A549 (cell line): ENCODE data around the gene ELAVL1. TPM values are rescaled to one million over a fixed set of nuclear protein-coding genes. Genes with fewer than 3 reads are reported as not detected.

Experiments used
- CHD2 ChIP-seq: fragments of 150-350 bp; IDR thresholded peaks from 2 replicates; pipeline ENCODE4 v1.6.1; 2014; ENCODE audit warnings: low read length; ENCODE audit not compliant: partially characterized antibody
- KDM5A ChIP-seq: fragments of 200-600 bp; sonication (generic); IDR thresholded peaks from 2 replicates; pipeline ENCODE4 v1.6.1; 2016; ENCODE audit warnings: antibody characterized with exemption, mild to moderate bottlenecking
- NR3C1 ChIP-seq: fragments of >200 bp; sonication (Bioruptor Twin); formaldehyde crosslinking; IDR thresholded peaks from 3 replicates; pipeline ENCODE4 v1.6.1; 2017
- PBX3 ChIP-seq: IDR thresholded peaks from 2 replicates; pipeline ENCODE4 v1.6.1; 2012
- polyA plus RNA-seq, 4 experiments: library from polyadenylated mRNA; depleted of rRNA in 3 of 4; stranded (reverse); fragments of >200 nt; fragmentation: RNase III in 1 of 4; extraction: RNeasy Plus Mini Kit Qiagen cat#74134 plus additional on column Dnase treatment in 1 of 4; gene quantifications; 2 replicates in 3 of 4; 3 replicates in 1 of 4; pipeline ENCODE4 v1.2.3, GENCODE V29; 2011 to 2017

Gene ELAVL1
- polyA plus RNA-seq, 2 of the 4 experiments (the other 2 are of a cell fraction) = 39.3 to 55.6 TPM

DNA sequence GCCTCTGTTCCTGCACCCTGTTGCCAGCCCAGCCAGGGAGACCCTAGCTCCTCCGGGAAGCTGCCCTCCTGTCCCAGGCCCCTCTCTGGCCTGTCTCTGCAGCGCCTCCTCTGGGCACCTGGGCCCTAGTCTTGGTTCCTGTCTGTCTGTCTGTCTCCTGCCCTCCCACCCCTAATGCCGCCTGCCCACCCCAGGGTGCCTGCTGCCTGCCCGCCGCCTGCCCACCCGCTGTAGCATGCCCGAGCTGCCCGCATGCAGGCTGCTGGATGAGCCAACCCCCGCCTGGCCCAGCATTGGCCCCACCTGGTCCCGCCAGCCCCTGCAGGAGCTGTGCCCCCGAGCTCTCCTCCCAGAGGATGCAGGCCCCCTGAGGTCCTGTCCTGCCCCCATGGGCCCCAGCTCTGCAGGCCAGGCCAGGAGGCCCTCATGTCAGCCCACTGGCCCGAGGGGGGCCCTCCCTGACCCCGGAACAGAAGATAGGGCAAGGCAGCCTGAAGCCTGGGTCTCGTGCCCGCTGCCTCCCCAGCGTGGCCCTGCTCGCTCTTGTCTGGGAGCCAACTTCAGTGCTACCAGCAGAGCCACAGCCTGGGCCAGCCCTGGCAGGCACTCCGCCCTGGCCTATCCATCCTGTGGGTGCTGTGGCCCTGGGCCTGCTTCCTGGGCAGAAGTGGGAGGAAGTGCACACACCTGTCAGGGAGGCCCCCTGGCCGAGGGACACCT lies 96.5 kb downstream of the ELAVL1 start (continued):
- TF ChIP-seq PBX3 = no peak
- no peak for TF ChIP-seq NR3C1
- no peak for TF ChIP-seq KDM5A
- no peak for TF ChIP-seq CHD2

Other genes starting within 250 kb of the ELAVL1 start
- not detected in 2 replicates for gene CLEC4M, start 242.4 kb downstream of the ELAVL1 start, polyA plus RNA-seq (2011; rRNA removed)
- gene CLEC4M, start 242.4 kb downstream of the ELAVL1 start, polyA plus RNA-seq (2017; fragmentation: RNase III; extraction: RNeasy Plus Mini Kit Qiagen cat#74134 plus additional on column Dnase treatment) = not detected in 3 replicates
- 1.1 and 1.2 TPM in 2 replicates for gene EVI5L, start 175.4 kb downstream of the ELAVL1 start, polyA plus RNA-seq (2011; rRNA removed)
- gene EVI5L, start 175.4 kb downstream of the ELAVL1 start, polyA plus RNA-seq (2017; fragmentation: RNase III; extraction: RNeasy Plus Mini Kit Qiagen cat#74134 plus additional on column Dnase treatment) = 1.2 to 2.3 TPM (median 1.8 TPM) in 3 replicates
- gene PRR36, start 131.3 kb downstream of the ELAVL1 start, polyA plus RNA-seq (2011; rRNA removed) = 0.04 and 0.05 TPM in 2 replicates
- 0.22 to 0.35 TPM (median 0.30 TPM) in 3 replicates for gene PRR36, start 131.3 kb downstream of the ELAVL1 start, polyA plus RNA-seq (2017; fragmentation: RNase III; extraction: RNeasy Plus Mini Kit Qiagen cat#74134 plus additional on column Dnase treatment)
- gene LRRC8E, start 117.1 kb downstream of the ELAVL1 start, polyA plus RNA-seq (2011; rRNA removed) = 4.0 and 5.3 TPM in 2 replicates
- 3.7 to 4.8 TPM (median 4.4 TPM) in 3 replicates for gene LRRC8E, start 117.1 kb downstream of the ELAVL1 start, polyA plus RNA-seq (2017; fragmentation: RNase III; extraction: RNeasy Plus Mini Kit Qiagen cat#74134 plus additional on column Dnase treatment)
- gene MAP2K7, start 101.8 kb downstream of the ELAVL1 start, polyA plus RNA-seq (2011; rRNA removed) = 5.5 TPM in 2 replicates
- gene MAP2K7, start 101.8 kb downstream of the ELAVL1 start, polyA plus RNA-seq (2017; fragmentation: RNase III; extraction: RNeasy Plus Mini Kit Qiagen cat#74134 plus additional on column Dnase treatment) = 17.4 to 19.4 TPM (median 19.3 TPM) in 3 replicates
- gene TGFBR3L, start 90.8 kb downstream of the ELAVL1 start, polyA plus RNA-seq (2011; rRNA removed) = 0.21 and 0.40 TPM in 2 replicates
- 0.70 to 1.4 TPM (median 1.2 TPM) in 3 replicates for gene TGFBR3L, start 90.8 kb downstream of the ELAVL1 start, polyA plus RNA-seq (2017; fragmentation: RNase III; extraction: RNeasy Plus Mini Kit Qiagen cat#74134 plus additional on column Dnase treatment)
- gene SNAPC2, start 85.3 kb downstream of the ELAVL1 start, polyA plus RNA-seq (2011; rRNA removed) = 8.8 and 9.2 TPM in 2 replicates
- 13.4 to 13.8 TPM (median 13.8 TPM) in 3 replicates for gene SNAPC2, start 85.3 kb downstream of the ELAVL1 start, polyA plus RNA-seq (2017; fragmentation: RNase III; extraction: RNeasy Plus Mini Kit Qiagen cat#74134 plus additional on column Dnase treatment)
- gene CTXN1, start 79.5 kb downstream of the ELAVL1 start, polyA plus RNA-seq (2011; rRNA removed) = 0.79 and 1.2 TPM in 2 replicates
- gene CTXN1, start 79.5 kb downstream of the ELAVL1 start, polyA plus RNA-seq (2017; fragmentation: RNase III; extraction: RNeasy Plus Mini Kit Qiagen cat#74134 plus additional on column Dnase treatment) = 7.9 to 10.7 TPM (median 9.9 TPM) in 3 replicates
- 23.0 and 53.2 TPM in 2 replicates for gene TIMM44, start 62.0 kb downstream of the ELAVL1 start, polyA plus RNA-seq (2011; rRNA removed)
- 29.7 to 37.9 TPM (median 33.4 TPM) in 3 replicates for gene TIMM44, start 62.0 kb downstream of the ELAVL1 start, polyA plus RNA-seq (2017; fragmentation: RNase III; extraction: RNeasy Plus Mini Kit Qiagen cat#74134 plus additional on column Dnase treatment)
- not detected in 2 replicates for gene CCL25, start 47.1 kb upstream of the ELAVL1 start, polyA plus RNA-seq (2011; rRNA removed)
- gene CCL25, start 47.1 kb upstream of the ELAVL1 start, polyA plus RNA-seq (2017; fragmentation: RNase III; extraction: RNeasy Plus Mini Kit Qiagen cat#74134 plus additional on column Dnase treatment) = not detected in 3 replicates
- gene FBN3, start 144.0 kb upstream of the ELAVL1 start, polyA plus RNA-seq (2011; rRNA removed) = 0.01 TPM in 1 of 2 replicates, not detected in the other
- not detected in 3 replicates for gene FBN3, start 144.0 kb upstream of the ELAVL1 start, polyA plus RNA-seq (2017; fragmentation: RNase III; extraction: RNeasy Plus Mini Kit Qiagen cat#74134 plus additional on column Dnase treatment)
- 5.0 and 5.9 TPM in 2 replicates for gene CERS4, start 203.7 kb upstream of the ELAVL1 start, polyA plus RNA-seq (2011; rRNA removed)
- 1.5 to 2.4 TPM (median 2.1 TPM) in 3 replicates for gene CERS4, start 203.7 kb upstream of the ELAVL1 start, polyA plus RNA-seq (2017; fragmentation: RNase III; extraction: RNeasy Plus Mini Kit Qiagen cat#74134 plus additional on column Dnase treatment)